ENCODE results near the gene MBNL1. TPM values are rescaled to one million over a fixed set of nuclear protein-coding genes. Genes with fewer than 3 reads are reported as not detected.

MBNL1 gene
- total RNA-seq, 1 experiment from 2014 or later: 140 TPM

DNA sequence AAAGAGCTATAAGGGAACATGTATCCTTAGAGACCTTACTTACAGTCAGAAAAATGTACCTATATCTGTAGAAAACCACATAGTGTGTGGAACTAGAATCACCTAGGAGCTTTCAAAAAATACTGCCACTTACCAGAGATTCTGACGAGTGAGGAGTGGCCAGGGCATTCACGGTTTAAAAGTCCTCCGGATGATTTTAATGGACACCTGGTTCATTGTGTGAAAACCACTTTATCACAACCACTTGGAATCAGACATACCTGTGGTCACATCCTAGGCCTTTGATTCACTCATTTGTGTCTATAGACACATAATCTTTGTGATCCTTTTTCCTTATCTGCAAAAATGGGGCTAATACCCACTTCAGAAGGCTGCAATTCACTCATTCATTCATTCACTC lies 159.8 kb downstream of the MBNL1 start:
- ChIA-PET POLR2A (no interaction called here), CTCF (no interaction called here)
- no peaks in the 10 kb centered on the region for H3K36me3 ChIP-seq (ENCODE audit: control insufficient read depth, insufficient read depth, low read length)
- intact Hi-C loops (cut with micrococcal nuclease; ENCODE audit: unreplicated experiment) (no loop called here), in situ Hi-C loops (cut with HindIII; ENCODE audit: low pct_unique_long_range_greater_than_20kb, low sequenced_read_pairs) (no loop called here)
- ATAC-seq (no peak), DNase-seq (ENCODE audit: low read depth, low spot score) (no peak)
- H3K27ac ChIP-seq (ENCODE audit: low read length): no peak overlapping the region
- H3K27me3 ChIP-seq (ENCODE audit: control insufficient read depth, insufficient read depth, low read length): no peaks in the 10 kb centered on the region
- BruUV-seq (replicated peaks): no TSS peak
- TF ChIP-seq SIN3A (IDR thresholded peaks at IDR 0.05; ENCODE audit: borderline replicate concordance, insufficient read depth, low read depth, low read length) (no peak), POLR2AphosphoS5 (IDR thresholded peaks at IDR 0.05; ENCODE audit: low read depth, low read length) (no peak), TCF7L2 (IDR thresholded peaks at IDR 0.05; ENCODE audit: low read depth, low read length) (no peak)
- TF ChIP-seq, protein P1, sequence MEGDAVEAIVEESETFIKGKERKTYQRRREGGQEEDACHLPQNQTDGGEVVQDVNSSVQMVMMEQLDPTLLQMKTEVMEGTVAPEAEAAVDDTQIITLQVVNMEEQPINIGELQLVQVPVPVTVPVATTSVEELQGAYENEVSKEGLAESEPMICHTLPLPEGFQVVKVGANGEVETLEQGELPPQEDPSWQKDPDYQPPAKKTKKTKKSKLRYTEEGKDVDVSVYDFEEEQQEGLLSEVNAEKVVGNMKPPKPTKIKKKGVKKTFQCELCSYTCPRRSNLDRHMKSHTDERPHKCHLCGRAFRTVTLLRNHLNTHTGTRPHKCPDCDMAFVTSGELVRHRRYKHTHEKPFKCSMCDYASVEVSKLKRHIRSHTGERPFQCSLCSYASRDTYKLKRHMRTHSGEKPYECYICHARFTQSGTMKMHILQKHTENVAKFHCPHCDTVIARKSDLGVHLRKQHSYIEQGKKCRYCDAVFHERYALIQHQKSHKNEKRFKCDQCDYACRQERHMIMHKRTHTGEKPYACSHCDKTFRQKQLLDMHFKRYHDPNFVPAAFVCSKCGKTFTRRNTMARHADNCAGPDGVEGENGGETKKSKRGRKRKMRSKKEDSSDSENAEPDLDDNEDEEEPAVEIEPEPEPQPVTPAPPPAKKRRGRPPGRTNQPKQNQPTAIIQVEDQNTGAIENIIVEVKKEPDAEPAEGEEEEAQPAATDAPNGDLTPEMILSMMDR (IDR thresholded peaks at IDR 0.05): no peak
- TF ChIP-seq, protein P2, sequence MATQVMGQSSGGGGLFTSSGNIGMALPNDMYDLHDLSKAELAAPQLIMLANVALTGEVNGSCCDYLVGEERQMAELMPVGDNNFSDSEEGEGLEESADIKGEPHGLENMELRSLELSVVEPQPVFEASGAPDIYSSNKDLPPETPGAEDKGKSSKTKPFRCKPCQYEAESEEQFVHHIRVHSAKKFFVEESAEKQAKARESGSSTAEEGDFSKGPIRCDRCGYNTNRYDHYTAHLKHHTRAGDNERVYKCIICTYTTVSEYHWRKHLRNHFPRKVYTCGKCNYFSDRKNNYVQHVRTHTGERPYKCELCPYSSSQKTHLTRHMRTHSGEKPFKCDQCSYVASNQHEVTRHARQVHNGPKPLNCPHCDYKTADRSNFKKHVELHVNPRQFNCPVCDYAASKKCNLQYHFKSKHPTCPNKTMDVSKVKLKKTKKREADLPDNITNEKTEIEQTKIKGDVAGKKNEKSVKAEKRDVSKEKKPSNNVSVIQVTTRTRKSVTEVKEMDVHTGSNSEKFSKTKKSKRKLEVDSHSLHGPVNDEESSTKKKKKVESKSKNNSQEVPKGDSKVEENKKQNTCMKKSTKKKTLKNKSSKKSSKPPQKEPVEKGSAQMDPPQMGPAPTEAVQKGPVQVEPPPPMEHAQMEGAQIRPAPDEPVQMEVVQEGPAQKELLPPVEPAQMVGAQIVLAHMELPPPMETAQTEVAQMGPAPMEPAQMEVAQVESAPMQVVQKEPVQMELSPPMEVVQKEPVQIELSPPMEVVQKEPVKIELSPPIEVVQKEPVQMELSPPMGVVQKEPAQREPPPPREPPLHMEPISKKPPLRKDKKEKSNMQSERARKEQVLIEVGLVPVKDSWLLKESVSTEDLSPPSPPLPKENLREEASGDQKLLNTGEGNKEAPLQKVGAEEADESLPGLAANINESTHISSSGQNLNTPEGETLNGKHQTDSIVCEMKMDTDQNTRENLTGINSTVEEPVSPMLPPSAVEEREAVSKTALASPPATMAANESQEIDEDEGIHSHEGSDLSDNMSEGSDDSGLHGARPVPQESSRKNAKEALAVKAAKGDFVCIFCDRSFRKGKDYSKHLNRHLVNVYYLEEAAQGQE (IDR thresholded peaks at IDR 0.05; ENCODE audit: insufficient read depth in 1 of 2, low read depth in 2 of 2, low read length in 1 of 2): no peak
- H3K4me3 ChIP-seq (ENCODE audit: low read depth in 2 of 2, low read length in 2 of 2): no peak overlapping the region
- H3K9me3 ChIP-seq (ENCODE audit: control insufficient read depth, insufficient read depth, low read depth, low read length): no peaks in the 10 kb centered on the region
- no peaks in the 10 kb centered on the region for H3K4me1 ChIP-seq (ENCODE audit: control insufficient read depth, insufficient read depth, low read length)

DNA sequence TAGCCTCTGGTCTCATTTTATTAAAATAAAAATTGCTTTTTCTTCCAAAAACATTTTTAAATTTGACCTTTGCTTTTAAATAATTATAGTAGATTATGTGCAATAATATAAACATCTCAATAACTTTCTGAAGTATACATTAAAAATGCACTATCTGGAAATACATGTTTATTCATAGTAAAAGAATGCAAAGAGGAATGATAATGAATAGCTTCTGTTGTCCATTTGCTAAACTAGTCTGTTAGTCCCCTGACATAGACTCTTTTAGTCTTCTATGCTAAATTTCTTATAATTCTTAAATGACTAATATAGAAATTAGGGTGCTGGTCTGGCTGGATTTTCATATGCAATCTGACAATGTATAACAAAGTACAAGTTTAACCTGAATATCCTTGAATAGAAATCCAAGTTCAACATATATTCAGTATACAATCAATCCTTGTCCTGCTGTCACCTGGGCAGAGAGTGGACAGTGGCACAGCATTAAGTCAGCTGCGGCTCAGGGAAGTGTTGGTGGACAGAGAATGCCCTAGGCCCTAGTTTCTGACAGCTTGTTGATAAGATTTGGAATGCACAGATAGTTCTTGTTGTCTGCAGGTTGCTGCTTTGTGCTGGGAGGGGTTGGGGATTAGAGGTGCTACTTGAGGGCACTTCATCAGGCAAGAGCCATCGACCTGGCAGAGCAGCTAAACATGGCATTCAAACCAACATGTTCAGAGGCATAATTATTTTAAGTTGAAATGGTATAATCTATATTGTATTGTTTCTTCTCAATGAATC lies 161.7 kb downstream of the MBNL1 start:
- no peak for ATAC-seq
- in situ Hi-C loops (cut with HindIII; ENCODE audit: low pct_unique_long_range_greater_than_20kb, low sequenced_read_pairs) (no loop called here), intact Hi-C loops (cut with micrococcal nuclease; ENCODE audit: unreplicated experiment) (no loop called here)
- Histone ChIP-seq H3K4me1 (ENCODE audit: control insufficient read depth, insufficient read depth, low read length) (no peaks in the 10 kb centered on the region), H3K27ac (ENCODE audit: low read length) (no peak overlapping the region), H3K27me3 (ENCODE audit: control insufficient read depth, insufficient read depth, low read length) (no peaks in the 10 kb centered on the region), H3K9me3 (ENCODE audit: control insufficient read depth, insufficient read depth, low read depth, low read length) (no peaks in the 10 kb centered on the region), H3K36me3 (ENCODE audit: control insufficient read depth, insufficient read depth, low read length) (no peaks in the 10 kb centered on the region), H3K4me3 (ENCODE audit: low read depth in 2 of 2, low read length in 2 of 2) (no peak overlapping the region)
- ChIA-PET POLR2A (no interaction called here), CTCF (no interaction called here)
- BruUV-seq (replicated peaks): no TSS peak
- no peak for TF ChIP-seq TCF7L2 (IDR thresholded peaks at IDR 0.05; ENCODE audit: low read depth, low read length)
- TF ChIP-seq, protein P1 (IDR thresholded peaks at IDR 0.05): no peak
- no peak for TF ChIP-seq SIN3A (IDR thresholded peaks at IDR 0.05; ENCODE audit: borderline replicate concordance, insufficient read depth, low read depth, low read length)
- no peak for TF ChIP-seq POLR2AphosphoS5 (IDR thresholded peaks at IDR 0.05; ENCODE audit: low read depth, low read length)
- TF ChIP-seq, protein P2 (IDR thresholded peaks at IDR 0.05; ENCODE audit: insufficient read depth in 1 of 2, low read depth in 2 of 2, low read length in 1 of 2): no peak
- no peak for DNase-seq (ENCODE audit: low read depth, low spot score)

Measured in Panc1 (cell line).